GM19438 (cell line): ENCODE results near the gene METRNL.

Experiments used
- ATAC-seq: cut with Tn5 transposase; IDR thresholded peaks from one replicate; pipeline ENCODE4 v1.9.1; 2021; ENCODE audit warnings: low read depth; ENCODE audit not compliant: unreplicated experiment

METRNL gene

GRCh38 chr17:83089328-83090132, 10.1 kb downstream of the METRNL start:
- ATAC-seq: no peak

GRCh38 chr17:83090444-83091256, 11.2 kb downstream of the METRNL start:
- ATAC-seq: no peak

GRCh38 chr17:83091257-83092141, 12.1 kb downstream of the METRNL start:
- ATAC-seq: no peak

DNA sequence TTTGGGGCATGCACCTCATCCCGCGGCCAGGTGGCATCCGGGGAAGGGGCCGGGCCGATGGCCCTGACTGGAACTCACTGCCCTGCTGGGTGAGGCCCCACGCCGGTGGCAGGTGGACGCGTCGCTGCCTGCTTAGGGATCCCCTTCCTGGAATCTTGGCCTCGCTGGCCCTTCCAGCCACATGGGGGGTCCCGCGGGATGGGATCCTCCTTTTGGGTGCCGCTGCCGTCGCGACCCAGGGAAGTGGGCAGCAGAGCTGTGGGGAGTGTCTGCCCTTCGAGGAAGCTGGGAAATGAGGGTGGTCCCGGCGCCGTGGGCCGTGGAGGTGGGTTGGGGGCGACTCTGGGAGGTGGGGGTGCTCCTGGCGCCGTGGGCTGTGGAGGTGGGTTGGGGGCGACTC, 12.8 kb downstream of the METRNL start:
- ATAC-seq: no peak

GRCh38 chr17:83092931-83093330, 13.5 kb downstream of the METRNL start:
- no peak for ATAC-seq

- ATAC-seq: no peak
These were observed 14.1 kb downstream of the METRNL start for GRCh38 chr17:83093506-83093905.

GRCh38 chr17:83094291-83094690, 14.9 kb downstream of the METRNL start:
- ATAC-seq: no peak

DNA sequence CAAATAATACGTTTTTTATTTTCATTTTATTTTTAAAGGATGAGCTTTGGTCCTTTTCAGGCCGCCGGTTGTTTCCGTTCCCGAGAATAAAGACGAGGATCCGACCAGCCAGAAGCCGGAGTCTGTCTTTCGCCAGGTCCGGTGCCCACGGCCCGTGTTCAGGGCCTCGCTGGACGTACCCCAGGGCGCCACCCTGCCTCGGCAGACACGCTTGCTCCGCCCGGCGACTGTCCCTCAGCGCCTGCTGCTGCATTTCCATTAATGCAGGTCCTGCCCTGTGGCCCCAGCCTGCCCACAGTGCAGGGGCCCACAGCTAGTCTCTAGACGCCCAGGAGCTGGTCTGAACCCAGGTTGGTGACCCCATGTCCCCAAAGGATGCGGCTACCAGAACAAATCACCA, 15.6 kb downstream of the METRNL start:
- ATAC-seq: no peak

DNA sequence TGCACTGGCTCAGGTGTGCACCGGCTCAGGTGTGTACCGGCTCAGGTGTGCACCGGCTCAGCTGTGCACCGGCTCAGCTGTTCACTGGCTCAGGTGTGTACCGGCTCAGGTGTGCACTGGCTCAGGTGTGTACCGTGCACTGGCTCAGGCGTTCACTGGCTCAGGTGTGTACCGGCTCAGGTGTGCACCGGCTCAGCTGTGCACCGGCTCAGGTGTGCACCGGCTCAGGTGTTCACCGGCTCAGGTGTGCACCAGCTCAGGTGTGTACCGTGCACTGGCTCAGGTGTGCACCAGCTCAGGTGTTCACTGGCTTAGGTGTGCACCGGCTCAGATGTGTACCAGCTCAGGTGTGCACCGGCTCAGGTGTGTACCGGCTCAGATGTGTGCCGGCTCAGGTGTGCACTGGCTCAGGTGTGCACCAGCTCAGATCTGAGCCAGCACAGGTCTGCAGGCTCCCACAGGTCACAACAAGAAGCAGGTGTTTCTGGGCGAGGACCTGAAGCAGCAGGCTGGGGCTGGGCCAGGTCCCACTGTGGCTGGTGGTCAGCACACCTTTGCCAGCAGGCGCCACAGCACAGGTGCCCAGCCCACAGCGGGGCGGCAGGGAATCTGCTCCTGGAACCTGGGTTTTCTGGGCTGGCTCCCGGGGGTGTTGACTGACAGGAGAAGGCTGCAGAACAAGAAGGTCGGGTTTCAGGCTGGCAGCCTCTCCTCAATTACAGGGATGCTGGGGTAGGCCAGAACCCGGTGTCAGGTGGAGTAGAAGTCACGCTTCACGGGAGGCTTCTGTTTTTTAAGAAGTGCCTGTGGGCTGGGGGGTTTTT, 17.2 kb downstream of the METRNL start:
- ATAC-seq: no peak

DNA sequence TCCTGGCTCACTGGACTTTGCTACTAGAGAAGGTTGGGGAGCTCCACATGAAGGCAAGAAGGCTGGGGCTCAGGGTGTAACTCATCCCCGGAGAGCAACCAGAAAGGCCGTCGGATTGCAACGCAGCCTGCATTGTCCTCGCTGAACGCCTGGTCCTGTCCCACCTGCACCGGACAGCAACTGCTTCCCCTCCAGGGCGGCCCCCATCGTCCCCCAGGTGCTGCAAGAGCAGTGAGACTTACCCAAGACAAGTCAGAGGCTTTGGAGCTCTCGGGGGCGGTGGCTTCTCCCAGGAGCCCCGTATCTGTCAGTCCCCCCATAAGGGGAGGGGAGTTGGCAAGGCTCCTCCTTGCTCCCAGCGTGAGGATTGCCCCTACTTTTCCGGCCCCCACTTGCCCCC, 18.4 kb downstream of the METRNL start:
- ATAC-seq: no peak

DNA sequence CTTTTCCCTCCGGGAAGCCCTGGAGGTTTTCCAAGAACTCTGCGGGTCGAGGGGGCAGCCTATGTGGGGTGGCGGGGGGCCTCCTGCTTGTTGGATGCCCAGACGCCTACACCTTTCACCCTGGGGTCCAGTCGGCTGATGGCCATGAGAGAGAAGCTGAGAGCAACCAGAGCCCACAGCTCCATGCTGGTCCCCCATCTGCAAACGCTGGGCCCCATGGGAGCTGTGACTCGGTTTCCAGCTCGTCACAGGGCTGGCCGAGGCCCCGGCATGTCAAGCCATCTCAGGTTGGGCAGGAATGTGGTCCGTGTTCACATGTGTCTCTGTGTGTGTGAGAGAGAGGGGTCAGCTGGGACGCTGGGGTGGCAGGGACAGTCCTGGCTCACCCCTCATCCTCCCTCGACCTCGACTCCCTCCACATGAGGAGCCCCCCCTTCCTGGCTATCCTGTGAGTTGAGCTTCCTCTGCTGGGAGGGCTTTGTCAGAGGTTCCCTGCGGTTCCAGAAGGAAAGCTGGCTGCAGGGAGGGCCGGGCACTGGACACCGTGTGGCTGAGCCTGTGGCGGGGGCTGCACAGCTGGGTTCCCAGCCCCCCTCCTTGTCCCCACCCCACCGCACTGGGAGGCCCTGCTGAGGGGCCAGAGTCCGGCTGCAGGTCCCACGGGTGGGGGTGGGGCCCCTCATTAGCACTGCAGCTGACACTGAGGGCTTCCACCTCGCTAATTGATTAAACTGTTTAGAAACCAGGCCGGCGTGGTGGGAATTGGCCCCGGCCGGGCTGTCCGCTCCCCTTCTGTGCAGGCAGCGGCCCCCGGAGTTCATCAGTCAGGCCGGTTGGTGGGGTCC, 19.1 kb downstream of the METRNL start:
- no peak for ATAC-seq

GRCh38 chr17:83099086-83099555, 19.7 kb downstream of the METRNL start:
- no peak for ATAC-seq

DNA sequence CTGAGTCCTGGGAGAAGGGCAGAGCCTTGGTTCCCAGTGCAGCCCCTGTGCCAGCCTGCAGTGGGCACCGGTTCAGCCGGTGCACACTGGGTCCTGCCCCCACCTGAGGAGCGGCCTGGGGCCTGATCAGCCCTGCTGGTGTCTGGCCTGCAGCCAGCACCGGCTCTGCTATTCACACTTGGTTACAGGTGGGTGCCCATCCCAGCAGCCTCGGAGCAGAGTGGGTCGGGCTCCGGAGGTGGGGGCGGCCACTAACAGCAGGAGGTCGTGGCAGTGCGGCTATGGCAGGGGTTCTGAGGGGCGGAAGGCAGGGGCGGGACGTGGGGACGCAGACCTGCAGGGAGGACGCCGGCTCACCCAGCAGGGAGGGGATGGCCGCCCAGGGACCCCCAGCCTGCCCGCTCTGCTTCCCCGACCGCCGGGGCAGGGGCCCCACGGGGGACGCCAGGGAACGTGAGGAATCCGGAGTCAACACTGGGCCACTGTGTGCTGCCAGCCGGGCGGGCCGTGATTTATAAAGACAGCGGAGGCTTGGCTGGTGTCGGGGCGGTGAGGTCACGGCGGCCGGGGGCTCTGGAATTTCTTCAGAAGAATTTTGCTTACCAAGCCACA, 20.3 kb downstream of the METRNL start:
- ATAC-seq: no peak

DNA sequence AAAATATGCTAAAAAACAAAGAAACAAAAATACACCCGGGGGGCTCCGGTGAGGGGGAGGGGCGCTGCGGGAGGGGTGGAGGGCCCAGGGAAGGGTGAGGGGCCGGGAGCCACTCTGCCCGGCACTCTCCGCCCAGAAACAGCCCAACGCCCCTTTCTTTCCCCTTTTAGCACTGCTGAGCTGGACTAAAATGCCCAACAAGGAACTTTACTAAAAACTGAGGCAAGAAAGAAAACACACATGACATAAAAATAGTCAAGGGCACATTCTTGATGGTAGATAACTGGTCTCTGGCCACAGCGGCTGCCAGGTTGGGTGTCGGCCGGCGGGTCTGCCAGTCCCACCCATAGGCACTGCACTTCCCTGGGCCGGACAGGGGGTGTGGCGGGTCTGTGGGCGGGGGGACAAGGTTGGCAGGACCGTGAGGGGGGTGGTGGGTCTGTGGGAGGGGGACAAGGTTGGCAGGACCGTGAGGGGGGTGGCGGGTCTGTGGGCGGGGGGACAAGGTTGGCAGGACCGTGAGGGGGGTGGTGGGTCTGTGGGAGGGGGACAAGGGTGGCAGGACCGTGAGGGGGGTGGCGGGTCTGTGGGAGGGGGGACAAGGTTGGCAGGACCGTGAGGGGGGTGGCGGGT, 20.9 kb downstream of the METRNL start:
- ATAC-seq: no peak

GRCh38 chr17:83100853-83101391, 21.5 kb downstream of the METRNL start:
- no peak for ATAC-seq

DNA sequence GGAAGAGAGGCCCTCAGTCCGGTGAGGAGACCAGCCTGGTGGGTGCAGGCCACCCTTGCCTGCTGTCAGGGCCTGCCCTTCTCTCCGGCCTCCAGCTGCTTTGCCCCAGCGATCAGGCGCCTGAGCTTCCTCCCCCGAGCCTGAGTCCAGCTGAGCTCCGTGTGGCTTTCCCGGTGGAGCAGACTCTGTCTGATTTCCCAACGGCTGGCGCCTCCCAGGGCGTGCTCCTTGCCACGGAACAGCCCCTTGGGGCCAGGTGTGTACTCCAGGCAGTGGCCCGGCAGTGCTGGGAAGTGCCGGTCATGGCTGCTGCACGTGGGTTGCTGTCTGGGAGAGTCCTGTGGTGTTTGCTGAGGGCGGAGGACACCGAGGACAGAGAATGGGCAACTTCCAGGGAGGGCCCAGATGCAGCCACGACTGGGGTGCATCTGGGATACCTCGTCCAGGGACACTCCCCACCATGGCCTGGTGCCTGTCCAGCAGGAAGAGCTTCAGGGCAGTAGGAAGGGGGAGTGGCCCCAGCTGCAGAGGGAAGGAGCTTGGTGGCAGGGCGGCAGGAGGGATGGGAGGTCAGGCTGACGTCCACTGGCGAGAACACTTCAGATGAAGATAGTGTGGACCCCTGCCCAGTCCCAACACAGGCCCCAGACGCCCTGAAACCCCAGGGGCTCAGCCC, 22.5 kb downstream of the METRNL start:
- ATAC-seq: no peak

DNA sequence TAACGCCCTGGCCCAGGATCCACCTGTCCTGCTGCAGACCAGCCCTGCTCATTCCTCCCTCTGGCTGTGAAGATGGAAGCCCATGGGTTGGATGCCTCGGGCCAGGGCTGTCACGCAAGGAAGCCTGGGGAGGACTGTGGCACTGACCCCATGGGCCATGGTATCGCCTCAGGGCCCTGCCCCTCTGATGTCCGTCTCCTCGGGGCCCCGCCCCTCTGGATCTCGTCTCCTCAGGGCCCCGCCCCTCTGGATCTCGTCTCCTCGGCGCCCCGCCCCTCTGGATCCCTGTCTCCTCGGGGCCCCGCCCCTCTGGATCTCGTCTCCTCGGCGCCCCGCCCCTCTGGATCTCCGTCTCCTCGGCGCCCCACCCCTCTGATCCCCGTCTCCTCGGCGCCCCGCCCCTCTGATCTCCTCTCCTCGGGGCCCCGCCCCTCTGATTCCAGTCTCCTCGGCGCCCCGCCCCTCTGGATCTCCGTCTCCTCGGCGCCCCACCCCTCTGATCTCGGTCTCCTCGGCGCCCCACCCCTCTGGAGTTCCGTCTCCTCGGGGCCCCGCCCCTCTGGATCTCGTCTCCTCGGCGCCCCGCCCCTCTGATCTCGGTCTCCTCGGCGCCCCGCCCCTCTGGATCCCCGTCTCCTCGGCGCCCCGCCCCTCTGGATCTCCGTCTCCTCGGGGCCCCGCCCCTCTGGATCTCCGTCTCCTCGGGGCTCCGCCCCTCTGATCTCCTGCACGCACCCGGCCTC, 24.0 kb downstream of the METRNL start:
- ATAC-seq: no peak
